GM12878 (cell line): ENCODE measurements around the gene STON2. TPM values are rescaled to one million over a fixed set of nuclear protein-coding genes. Genes with fewer than 3 reads are reported as not detected.
"Not testable (repeated sequence)": the region's sequence is repeated elsewhere in the genome, so short reads cannot be mapped to it uniquely, and the experiment has no call there.

Experiments
- ATAC-seq: fragments of 200-7000 bp; cut with Tn5 transposase; 3 replicates; pipeline ENCODE4 v1.9.1; 2020; ENCODE audit warnings: mild to moderate bottlenecking, moderate library complexity
- BruUV-seq: library from RNA; stranded (reverse); fragments of 400-500 nt; replicated peaks from 2 replicates; lab custom pipeline; 2021; lab: Mats Ljungman, UMichigan
- CTCF ChIA-PET: fragments of 300-600 bp; sonication (Branson Sonifier 250); formaldehyde crosslinking; extraction: SDS; loops from one replicate; lab custom pipeline; 2021; ENCODE audit warnings: inconsistent platforms; lab: Yijun Ruan, JAX
- POLR2A ChIA-PET: fragments of 350-600 bp; formaldehyde crosslinking; extraction: SDS; loops from one replicate; lab custom pipeline; 2021; ENCODE audit warnings: inconsistent platforms; lab: Charles Lee
- RAD21 ChIA-PET: fragments of 300-600 bp; sonication (Branson Sonifier 250); formaldehyde crosslinking; loops from one replicate; lab custom pipeline; 2023; ENCODE audit warnings: antibody characterized with exemption; ENCODE audit not compliant: unreplicated experiment; lab: Charles Lee
- SMC1A ChIA-PET: fragments of 300-600 bp; sonication (Branson Sonifier 250); formaldehyde crosslinking; loops from one replicate; lab custom pipeline; 2023; ENCODE audit not compliant: unreplicated experiment, uncharacterized antibody; lab: Charles Lee
- DNase-seq: peaks from one replicate; pipeline ENCODE4 v3.0.0-alpha.2; 2011; ENCODE audit warnings: low read depth, low spot score
- FAIRE-seq: peaks from 3 replicates; lab custom pipeline; 2011; peaks lifted over from hg19 to GRCh38; lab: Jason Lieb, UNC
- H2AFZ ChIP-seq: 2 replicates; pipeline ENCODE4 v1.6.0; 2011; ENCODE audit warnings: low read depth, low read length, control low read depth; ENCODE audit not compliant: control insufficient read depth
- H3K27ac ChIP-seq: 2 replicates; pipeline ENCODE4 v1.5.1; 2011; ENCODE audit warnings: control low read depth; ENCODE audit not compliant: control insufficient read depth, insufficient read depth
- H3K27me3 ChIP-seq, 2 experiments: replicated peaks in 1 of 2; 2 replicates each; pipeline versions ENCODE4 v1.6.0 to v1.6.1; 2011; ENCODE audit warnings: low read length in 1 of 2; ENCODE audit not compliant: control insufficient read depth in 2 of 2, insufficient read depth in 2 of 2
- H3K36me3 ChIP-seq, 2 experiments: 2 replicates each; pipeline ENCODE4 v1.5.1; 2011; ENCODE audit warnings: low read length in 1 of 2; ENCODE audit not compliant: control insufficient read depth in 2 of 2, insufficient read depth in 2 of 2
- H3K4me1 ChIP-seq: 2 replicates; pipeline ENCODE4 v1.6.1; 2011; ENCODE audit warnings: mild to moderate bottlenecking, low read length, moderate library complexity, mixed read lengths; ENCODE audit not compliant: control insufficient read depth, insufficient read depth
- H3K4me2 ChIP-seq: 2 replicates; pipeline ENCODE4 v1.6.0; 2011; ENCODE audit warnings: control low read depth; ENCODE audit not compliant: control insufficient read depth, insufficient read depth
- H3K4me3 ChIP-seq: fragments of 200-600 bp; sonication (generic); 2 replicates; pipeline ENCODE4 v1.5.1; 2016
- H3K79me2 ChIP-seq: 2 replicates; pipeline ENCODE4 v1.6.0; 2011; ENCODE audit warnings: low read length; ENCODE audit not compliant: control insufficient read depth, insufficient read depth
- H3K9ac ChIP-seq: 2 replicates; pipeline ENCODE4 v1.8.0; 2011; ENCODE audit warnings: low read length, control low read depth, mixed read lengths; ENCODE audit not compliant: control insufficient read depth, insufficient read depth
- H3K9me3 ChIP-seq: replicated peaks from 3 replicates; pipeline ENCODE4 v1.5.1; 2011; ENCODE audit warnings: mild to moderate bottlenecking, low read length; ENCODE audit not compliant: control insufficient read depth, insufficient read depth
- H4K20me1 ChIP-seq: 2 replicates; pipeline ENCODE4 v1.6.0; 2011; ENCODE audit not compliant: control insufficient read depth, insufficient read depth
- CUX1 ChIP-seq: IDR thresholded peaks from 2 replicates; pipeline ENCODE4 v1.6.1; 2012; ENCODE audit warnings: improper control_type of control experiment, low read depth, low read length; ENCODE audit not compliant: insufficient replicate concordance
- MTA2 ChIP-seq: fragments of 450-650 bp; IDR thresholded peaks from 2 replicates; pipeline ENCODE4 v1.6.1; 2016; ENCODE audit warnings: low read depth, mild to moderate bottlenecking, moderate library complexity
- ZNF217 ChIP-seq: fragments of 450-650 bp; IDR thresholded peaks from 2 replicates; pipeline ENCODE4 v1.6.1; 2017; ENCODE audit warnings: antibody characterized with exemption, mild to moderate bottlenecking
- ZNF687 ChIP-seq: fragments of 450-650 bp; IDR thresholded peaks from 2 replicates; pipeline ENCODE4 v1.6.1; 2017; ENCODE audit warnings: mild to moderate bottlenecking, moderate library complexity
- WGBS: methylation state at CpG from one replicate; pipeline ENCODE4 v1.1.6; 2016; ENCODE audit warnings: low lambda C conversion rate; ENCODE audit not compliant: insufficient replicate concordance, insufficient coverage; ENCODE audit errors: missing lambda C conversion rate; 5-methylcytosine and 5-hydroxymethylcytosine counted together
- in situ Hi-C: fragments of 300-500 bp; cut with MboI; formaldehyde crosslinking; loops from 9 replicates; pipeline ENCODE4 v1.14.3; 2018; ENCODE audit warnings: mixed read lengths
- intact Hi-C: fragments of 100-400 bp; cut with micrococcal nuclease; formaldehyde crosslinking; loops from one replicate; pipeline ENCODE4 v1.14.2; 2022; ENCODE audit not compliant: unreplicated experiment
- polyA plus RNA-seq, 11 experiments: library from polyadenylated mRNA; depleted of rRNA in 4 of 11; unstranded in 6 of 11; stranded (reverse) in 5 of 11; fragments of >200 nt; fragmentation: Nextera tagmentation in 4 of 11; fragmentation: Illumina TruSeq in 1 of 11; extraction: Ambion mirVana in 4 of 11; extraction: Trizol in 1 of 11; gene quantifications; 1 replicate in 1 of 11; 2 replicates in 10 of 11; pipeline versions ENCODE4 v1.2.1 to v1.2.3, GENCODE V29; 2011 to 2016; ENCODE audit warnings: inconsistent platforms in 2 of 11, missing spikeins in 2 of 11, low read depth in 1 of 11
- total RNA-seq, 4 experiments: library from RNA; depleted of rRNA in 3 of 4; stranded (reverse); fragments of >200 nt in 3 of 4; fragmentation: Illumina TruSeq in 1 of 4; extraction: Trizol in 1 of 4; gene quantifications; 2 replicates each; pipeline versions ENCODE4 v1.2.1 to v1.2.3, GENCODE V29; 2013 to 2021

STON2 gene
- total and polyA plus RNA-seq, 10 of the 15 experiments (the other 5 are each of a cell fraction or from before 2014, with no cell fraction given), result 0.03 to 0.13 (median 0.03) TPM; not detected in 7

- TF ChIP-seq CUX1, result no peak
- TF ChIP-seq MTA2, result no peak
- no peak for TF ChIP-seq ZNF217
- no peak for TF ChIP-seq ZNF687
These were observed 30.1 kb upstream of the STON2 start (continued) for GRCh38 chr14:81430235-81430634.

- H3K27ac ChIP-seq, CTCF ChIA-PET, H2AFZ ChIP-seq, DNase-seq, FAIRE-seq, RAD21 ChIA-PET, intact Hi-C loops, ATAC-seq, POLR2A ChIA-PET, H3K4me3 ChIP-seq, BruUV-seq, H3K27me3 ChIP-seq, H3K4me2 ChIP-seq, H3K9ac ChIP-seq, H4K20me1 ChIP-seq, H3K4me1 ChIP-seq, H3K79me2 ChIP-seq, in situ Hi-C loops, H3K9me3 ChIP-seq, H3K36me3 ChIP-seq, SMC1A ChIA-PET: not testable (repeated sequence)
- WGBS, result 61% methylated on average over 10 of the region's 11 CpGs
These were observed 29.6 kb upstream of the STON2 start for GRCh38 chr14:81429749-81430148.
